Measurements from ENCODE around the gene AMDHD2. TPM values are rescaled to one million over a fixed set of nuclear protein-coding genes. Genes with fewer than 3 reads are reported as not detected.

The AMDHD2 gene
- total and polyA plus RNA-seq, 2 of the 13 experiments (the other 11 are each of a cell fraction or from before 2014, with no cell fraction given), result 33.5 to 39.1 TPM

DNA sequence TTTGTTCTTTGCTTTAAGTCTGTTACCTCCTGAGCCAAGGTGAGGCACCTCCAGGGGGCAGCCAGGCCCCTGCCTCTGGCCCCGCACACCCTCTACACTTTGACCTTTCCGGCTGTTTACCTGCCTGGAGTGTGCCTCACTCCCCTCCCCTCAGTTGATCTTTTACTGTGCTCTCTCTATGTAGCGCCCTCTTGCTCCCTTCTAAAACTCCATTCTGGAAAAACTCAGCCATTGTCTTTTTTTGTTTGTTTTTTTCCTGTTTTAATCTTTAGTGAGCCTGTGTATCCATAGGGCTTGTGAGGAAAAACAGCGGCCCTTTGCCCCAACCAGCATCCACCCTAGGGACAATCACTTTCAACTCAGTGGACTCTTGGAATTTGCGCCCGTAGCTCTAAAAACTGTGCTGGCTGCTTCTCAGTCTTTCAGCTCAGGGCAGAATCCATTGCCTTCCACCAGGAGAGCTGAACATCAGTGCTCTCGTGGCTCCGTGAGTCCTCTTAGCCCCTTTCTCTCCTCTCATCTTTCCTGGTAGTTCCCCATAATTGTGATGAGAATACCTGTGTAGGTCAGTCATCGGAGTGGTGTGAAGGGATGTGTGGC lies 4.3 kb downstream of the AMDHD2 start (continued):
- TF ChIP-seq, protein P1, sequence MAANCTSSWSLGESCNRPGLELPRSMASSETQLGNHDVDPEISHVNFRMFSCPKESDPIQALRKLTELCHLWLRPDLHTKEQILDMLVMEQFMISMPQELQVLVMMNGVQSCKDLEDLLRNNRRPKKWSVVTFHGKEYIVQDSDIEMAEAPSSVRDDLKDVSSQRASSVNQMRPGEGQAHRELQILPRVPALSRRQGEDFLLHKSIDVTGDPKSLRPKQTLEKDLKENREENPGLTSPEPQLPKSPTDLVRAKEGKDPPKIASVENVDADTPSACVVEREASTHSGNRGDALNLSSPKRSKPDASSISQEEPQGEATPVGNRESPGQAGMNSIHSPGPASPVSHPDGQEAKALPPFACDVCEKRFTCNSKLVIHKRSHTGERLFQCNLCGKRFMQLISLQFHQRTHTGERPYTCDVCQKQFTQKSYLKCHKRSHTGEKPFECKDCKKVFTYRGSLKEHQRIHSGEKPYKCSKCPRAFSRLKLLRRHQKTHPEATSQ (CRISPR knock-in tag; IDR thresholded peaks at IDR 0.05; ENCODE audit: borderline replicate concordance), result peak; percentile 40; the same call in 1 of the 2 replicates
- TF ChIP-seq FOXC1 (CRISPR knock-in tag; IDR thresholded peaks at IDR 0.05; ENCODE audit: borderline replicate concordance), result peak; percentile 80
- TF ChIP-seq XRCC5 (optimal IDR thresholded peaks at IDR 0.05; ENCODE audit: low read length), result peak; percentile 77
- peak; percentile 55; the same call in 1 of the 2 replicates for TF ChIP-seq ZSCAN9 (CRISPR knock-in tag; IDR thresholded peaks at IDR 0.05; ENCODE audit: borderline replicate concordance)
- peak; percentile 95 for TF ChIP-seq RXRB (CRISPR knock-in tag; IDR thresholded peaks at IDR 0.05; ENCODE audit: borderline replicate concordance)
- TF ChIP-seq, protein P2, sequence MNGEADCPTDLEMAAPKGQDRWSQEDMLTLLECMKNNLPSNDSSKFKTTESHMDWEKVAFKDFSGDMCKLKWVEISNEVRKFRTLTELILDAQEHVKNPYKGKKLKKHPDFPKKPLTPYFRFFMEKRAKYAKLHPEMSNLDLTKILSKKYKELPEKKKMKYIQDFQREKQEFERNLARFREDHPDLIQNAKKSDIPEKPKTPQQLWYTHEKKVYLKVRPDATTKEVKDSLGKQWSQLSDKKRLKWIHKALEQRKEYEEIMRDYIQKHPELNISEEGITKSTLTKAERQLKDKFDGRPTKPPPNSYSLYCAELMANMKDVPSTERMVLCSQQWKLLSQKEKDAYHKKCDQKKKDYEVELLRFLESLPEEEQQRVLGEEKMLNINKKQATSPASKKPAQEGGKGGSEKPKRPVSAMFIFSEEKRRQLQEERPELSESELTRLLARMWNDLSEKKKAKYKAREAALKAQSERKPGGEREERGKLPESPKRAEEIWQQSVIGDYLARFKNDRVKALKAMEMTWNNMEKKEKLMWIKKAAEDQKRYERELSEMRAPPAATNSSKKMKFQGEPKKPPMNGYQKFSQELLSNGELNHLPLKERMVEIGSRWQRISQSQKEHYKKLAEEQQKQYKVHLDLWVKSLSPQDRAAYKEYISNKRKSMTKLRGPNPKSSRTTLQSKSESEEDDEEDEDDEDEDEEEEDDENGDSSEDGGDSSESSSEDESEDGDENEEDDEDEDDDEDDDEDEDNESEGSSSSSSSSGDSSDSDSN (CRISPR knock-in tag; IDR thresholded peaks at IDR 0.05), result peak; percentile 56
- peak; percentile 48; the same call in 1 of the 2 replicates for TF ChIP-seq HMG20A (CRISPR knock-in tag; IDR thresholded peaks at IDR 0.05; ENCODE audit: borderline replicate concordance)
- TF ChIP-seq NFIB (CRISPR knock-in tag; IDR thresholded peaks at IDR 0.05; ENCODE audit: borderline replicate concordance), result no peak
- no peak for TF ChIP-seq ATF7 (IDR thresholded peaks at IDR 0.05)
- TF ChIP-seq ATF7 (CRISPR knock-in tag; IDR thresholded peaks at IDR 0.05), result no peak
- TF ChIP-seq GABPA (IDR thresholded peaks at IDR 0.05; ENCODE audit: low read depth, low read length), result no peak
- peak; percentile 67 for TF ChIP-seq GABPA (CRISPR knock-in tag; IDR thresholded peaks at IDR 0.05; ENCODE audit: low read depth)
- no peak for TF ChIP-seq PCBP2 (optimal IDR thresholded peaks at IDR 0.05; ENCODE audit: low read depth, low read length, poor library complexity, severe bottlenecking)
- TF ChIP-seq ZNF205 (CRISPR knock-in tag; IDR thresholded peaks at IDR 0.05), result 0 out of 2 replicates have a peak, but pooled peaks have one; percentile 54
- TF ChIP-seq, protein P3, sequence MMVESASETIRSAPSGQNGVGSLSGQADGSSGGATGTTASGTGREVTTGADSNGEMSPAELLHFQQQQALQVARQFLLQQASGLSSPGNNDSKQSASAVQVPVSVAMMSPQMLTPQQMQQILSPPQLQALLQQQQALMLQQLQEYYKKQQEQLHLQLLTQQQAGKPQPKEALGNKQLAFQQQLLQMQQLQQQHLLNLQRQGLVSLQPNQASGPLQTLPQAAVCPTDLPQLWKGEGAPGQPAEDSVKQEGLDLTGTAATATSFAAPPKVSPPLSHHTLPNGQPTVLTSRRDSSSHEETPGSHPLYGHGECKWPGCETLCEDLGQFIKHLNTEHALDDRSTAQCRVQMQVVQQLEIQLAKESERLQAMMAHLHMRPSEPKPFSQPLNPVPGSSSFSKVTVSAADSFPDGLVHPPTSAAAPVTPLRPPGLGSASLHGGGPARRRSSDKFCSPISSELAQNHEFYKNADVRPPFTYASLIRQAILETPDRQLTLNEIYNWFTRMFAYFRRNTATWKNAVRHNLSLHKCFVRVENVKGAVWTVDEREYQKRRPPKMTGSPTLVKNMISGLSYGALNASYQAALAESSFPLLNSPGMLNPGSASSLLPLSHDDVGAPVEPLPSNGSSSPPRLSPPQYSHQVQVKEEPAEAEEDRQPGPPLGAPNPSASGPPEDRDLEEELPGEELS (CRISPR knock-in tag; IDR thresholded peaks at IDR 0.05), result peak; percentile 97
- TF ChIP-seq ZKSCAN8 (CRISPR knock-in tag; IDR thresholded peaks at IDR 0.05; ENCODE audit: borderline replicate concordance), result peak; percentile 82; the same call in 1 of the 2 replicates
- TF ChIP-seq ZMYM3 (CRISPR knock-in tag; IDR thresholded peaks at IDR 0.05), result no peak
